ENCODE data around the gene CNTLN.
"Not testable (repeated sequence)": the region's sequence is repeated elsewhere in the genome, so short reads cannot be mapped to it uniquely, and the experiment has no call there.

Gene CNTLN

DNA sequence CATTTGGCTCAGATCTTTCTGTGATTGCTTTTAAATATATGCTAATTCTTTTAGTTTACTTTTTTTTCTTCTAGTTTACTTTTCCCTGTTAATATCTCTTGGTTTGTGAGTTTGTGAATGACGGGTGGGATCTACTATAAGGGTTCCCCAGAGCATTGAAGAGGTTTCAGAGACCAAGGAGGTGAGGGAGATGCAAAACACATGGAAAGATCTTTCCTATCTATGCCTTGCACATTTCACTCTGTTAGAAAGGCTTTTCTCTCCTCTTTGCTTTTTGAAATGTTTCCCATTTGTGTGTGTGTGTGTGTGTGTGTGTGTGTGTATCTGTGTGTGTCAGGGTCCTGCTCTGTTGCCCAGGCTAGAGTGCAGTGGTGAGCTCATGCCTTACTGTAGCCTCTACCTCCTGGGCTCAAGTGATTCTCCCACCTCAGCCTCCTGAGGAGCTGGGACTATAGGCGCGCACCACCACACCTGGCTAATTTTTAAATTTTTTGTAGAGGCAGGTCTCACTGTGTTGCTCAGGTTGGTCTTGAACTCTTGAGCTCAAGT lies 50.7 kb downstream of the CNTLN start:
- no peak for DNase-seq (ENCODE audit: low read depth in 2 of 3, low spot score in 2 of 3)

DNA sequence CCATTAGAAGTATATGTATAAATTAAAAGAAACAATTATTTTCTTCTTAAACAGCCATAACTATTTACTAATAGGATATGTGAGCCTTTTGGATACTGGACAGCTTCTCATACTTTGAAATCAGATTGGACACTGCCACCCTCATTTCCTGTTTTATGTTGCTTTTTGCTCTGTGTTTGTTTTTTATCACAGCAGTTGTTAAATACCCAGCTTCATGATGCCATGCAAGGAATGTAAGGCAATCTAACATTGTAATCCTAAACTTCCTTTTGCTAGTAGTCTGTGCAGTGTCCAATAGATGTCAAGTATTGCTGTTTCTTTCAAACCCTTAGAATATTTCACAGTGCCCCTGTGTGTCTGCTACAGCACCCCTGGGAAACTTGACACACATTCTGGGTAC lies 56.2 kb downstream of the CNTLN start:
- no peak for DNase-seq (ENCODE audit: low read depth in 2 of 3, low spot score in 2 of 3)

DNA sequence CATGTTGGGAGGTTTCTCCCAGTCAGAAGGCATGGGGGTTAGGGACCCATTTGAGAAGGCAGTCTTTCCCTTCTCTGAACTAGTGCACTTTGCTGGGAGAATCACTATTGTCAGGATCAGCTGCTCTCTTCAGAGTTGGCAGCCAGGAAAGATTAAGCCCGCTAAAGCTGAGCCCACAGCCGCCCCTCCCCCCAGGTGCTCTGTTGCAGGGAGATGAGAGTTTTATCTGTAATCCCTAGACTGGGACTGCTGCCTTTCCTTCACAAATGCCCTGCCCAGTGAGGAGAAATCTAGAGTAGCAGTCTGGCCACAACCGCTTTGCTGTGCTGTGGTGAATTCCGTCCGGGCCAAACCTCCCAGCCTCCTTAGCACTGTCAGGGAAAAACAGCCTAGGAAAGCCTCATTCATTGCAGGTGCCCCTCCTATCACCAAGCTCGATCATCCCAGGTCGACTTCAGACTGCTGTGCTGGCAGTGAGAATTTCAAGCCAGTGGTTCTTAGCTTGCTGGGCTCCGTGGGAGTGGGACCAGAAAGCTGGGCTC lies 69.8 kb downstream of the CNTLN start:
- no peak for DNase-seq (ENCODE audit: low read depth in 2 of 3, low spot score in 2 of 3)

DNA sequence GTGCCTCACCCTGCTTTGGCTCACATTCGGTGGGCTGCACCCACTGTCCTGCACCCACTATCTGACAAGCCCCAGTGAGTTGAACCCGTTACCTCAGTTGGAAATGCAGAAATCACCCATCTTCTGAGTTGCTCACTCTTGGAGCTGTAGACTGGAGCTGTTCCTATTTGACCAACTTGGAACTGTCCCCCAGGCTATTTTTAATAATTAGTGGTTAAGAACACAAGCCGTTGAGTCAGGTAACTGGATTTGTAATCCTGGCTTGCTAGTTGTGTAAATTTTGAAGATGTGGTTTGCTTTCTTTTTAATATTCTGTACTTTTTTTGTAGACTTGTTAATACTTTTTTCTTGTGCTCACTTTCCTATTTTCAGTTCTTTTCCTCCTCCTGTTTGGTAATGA lies 81.2 kb downstream of the CNTLN start:
- no peak for DNase-seq (ENCODE audit: low read depth in 2 of 3, low spot score in 2 of 3)

DNA sequence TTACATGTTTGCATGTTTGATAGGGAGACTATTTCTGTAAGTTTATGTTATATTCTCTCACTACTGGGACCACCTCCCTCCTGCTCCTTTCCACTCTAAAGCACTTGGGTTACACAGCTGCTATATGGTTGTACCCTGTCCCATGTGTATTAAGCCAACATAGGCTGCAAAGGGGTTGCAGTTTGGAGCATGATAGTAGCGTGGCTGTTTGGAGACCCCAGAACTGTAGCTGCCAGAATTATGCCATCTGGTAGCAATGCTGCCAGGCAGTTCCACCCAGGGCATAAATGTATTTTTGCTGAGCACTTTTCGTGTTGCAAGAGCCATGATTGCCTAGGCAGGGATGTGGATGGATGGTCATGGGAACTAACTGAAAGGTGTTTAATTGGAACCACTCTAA lies 81.8 kb downstream of the CNTLN start:
- DNase-seq (ENCODE audit: low read depth in 2 of 3, low spot score in 2 of 3), result no peak

DNA sequence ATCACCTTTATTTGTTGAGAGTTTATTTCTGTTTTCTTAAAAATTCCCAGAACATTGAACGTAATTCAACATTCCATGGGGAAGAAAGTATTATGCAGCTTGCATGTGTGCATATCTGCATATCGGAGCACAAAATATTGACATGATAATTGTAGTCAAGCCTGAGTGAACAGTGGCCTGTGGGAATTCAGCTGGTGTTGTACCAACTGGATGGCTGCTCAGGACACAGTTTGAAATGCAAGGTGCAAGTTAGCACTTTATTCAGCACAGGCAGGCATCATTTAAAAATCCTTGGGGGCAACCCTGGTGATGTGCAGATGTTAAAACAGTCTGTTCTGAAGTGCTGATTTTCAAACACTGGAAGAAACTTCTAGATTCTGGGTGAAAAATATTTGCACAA lies 82.4 kb downstream of the CNTLN start:
- DNase-seq (ENCODE audit: low read depth in 2 of 3, low spot score in 2 of 3), result no peak

DNA sequence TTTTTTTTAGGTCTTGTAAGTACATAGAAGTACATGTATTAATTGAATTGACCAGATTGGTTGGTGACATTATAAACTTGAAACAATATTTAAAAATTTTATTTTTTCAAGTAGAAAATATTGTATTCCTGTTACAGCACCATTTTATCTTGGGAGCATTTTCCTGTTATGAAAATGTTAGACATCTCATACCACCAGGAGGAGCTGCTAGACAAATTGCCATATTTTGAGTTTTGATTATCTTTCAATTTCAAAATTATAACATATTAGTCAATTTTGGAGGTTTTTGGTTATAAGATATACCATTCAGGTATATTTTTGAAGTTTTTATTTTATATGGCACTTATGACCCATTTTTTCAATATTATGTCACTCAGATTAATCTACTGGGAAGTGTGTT lies 84.4 kb downstream of the CNTLN start:
- DNase-seq (ENCODE audit: low read depth in 2 of 3, low spot score in 2 of 3), result no peak

DNA sequence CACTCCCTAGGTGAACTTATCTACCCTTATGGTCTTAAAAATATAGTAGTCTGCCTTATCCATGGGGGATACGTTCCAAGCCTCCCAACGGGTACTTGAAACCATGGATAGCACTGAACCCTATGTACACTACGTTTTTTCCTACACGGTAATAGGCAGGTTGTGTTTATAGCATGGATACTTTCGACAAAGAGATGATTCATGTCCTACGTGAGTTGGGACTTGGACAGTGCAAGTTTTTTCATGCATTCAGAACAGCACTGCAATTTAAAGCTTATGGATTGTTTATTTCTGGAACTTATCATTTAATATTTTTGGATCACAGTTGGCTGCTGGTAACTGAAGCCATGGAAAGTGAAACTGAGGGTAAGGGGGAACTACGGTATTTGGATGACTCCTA lies 88.1 kb downstream of the CNTLN start:
- no peak for DNase-seq (ENCODE audit: low read depth in 2 of 3, low spot score in 2 of 3)

DNA sequence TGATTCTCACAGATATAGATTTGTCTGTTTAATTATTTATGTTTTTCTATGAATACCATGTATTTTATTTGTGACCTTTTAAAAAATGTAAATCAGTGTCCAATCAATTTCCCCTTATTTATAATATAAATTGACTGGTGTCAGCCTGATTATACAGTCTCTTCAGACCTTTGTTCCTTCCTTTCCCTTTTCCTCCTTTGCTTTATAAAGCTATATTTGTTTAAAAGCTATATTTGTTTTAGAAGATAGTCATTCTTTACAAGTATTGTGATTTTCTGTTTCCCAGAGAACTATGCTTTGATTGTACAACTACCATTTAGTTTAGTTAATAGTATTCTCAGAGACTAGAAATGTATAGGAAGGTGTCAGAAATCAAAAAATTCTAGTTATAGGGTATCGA lies 90.6 kb downstream of the CNTLN start:
- no peak for DNase-seq (ENCODE audit: low read depth in 2 of 3, low spot score in 2 of 3)

DNA sequence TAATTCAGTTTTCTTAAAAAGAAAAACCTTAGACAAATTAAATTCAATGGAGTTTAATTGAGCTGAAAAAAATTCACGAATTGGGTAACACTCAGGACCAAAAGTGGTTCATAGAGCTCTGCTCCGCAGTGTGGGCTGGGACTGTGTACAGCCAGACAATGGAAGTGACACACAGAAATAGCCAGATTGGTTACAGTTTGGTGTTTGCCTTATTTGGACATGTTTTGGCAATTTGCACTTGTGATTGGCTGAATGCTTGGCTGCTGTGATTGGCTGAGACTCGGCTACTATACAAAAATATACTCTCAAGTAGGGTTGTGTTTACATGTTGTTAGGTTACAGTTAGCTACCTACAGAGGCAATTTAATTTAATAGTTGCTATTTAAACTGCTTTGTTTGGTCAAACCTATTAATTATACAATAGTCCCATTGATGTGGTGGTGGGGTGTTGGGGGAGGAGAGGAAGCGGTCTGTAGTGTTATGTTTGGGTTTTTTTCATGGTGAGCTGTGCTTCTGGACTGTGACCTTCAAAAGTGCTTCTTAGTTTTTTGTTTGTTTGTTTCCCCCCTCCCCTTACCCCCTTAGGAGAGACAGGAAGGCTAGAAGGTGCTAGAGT lies 95.2 kb downstream of the CNTLN start:
- no peak for DNase-seq (ENCODE audit: low read depth in 2 of 3, low spot score in 2 of 3)

DNA sequence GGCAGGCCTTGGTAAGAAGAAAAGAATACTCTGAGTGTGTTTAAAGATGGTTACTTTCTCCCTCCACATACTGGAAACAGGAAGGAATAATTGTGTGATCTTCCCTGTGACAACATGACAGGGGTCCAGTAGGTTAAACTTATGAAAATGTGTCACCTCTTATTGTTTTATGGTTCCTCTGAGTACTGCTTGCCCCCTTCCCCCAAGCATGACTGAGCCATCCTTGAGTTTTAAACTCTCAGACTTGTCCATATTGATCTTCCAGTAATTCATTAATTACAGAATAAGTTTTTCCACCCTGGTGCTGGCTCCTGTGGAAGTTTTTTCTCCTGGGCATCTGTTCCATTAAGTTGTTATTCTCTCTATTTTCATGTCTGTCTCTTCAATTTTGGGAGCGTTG lies 95.8 kb downstream of the CNTLN start:
- no peak for DNase-seq (ENCODE audit: low read depth in 2 of 3, low spot score in 2 of 3)

DNA sequence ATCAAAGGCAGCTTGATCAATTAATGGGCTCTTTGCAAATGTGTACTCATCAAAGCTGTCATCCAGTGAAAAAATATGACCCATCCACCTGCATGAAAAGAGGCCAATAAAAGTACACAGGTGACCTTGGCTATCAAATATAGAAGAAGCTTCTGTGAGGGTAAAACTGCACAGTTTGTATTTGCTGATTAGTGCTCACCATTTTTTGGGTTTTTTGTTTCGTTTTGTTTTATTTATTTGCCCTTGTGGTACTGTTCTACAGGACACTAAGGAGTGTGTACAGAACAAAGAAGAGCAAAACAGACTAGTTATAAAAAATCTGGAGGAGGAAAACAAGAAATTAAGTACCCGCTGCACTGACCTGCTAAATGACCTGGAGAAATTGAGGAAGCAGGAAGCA lies 101.3 kb downstream of the CNTLN start:
- DNase-seq (ENCODE audit: low read depth in 2 of 3, low spot score in 2 of 3), result no peak

DNA sequence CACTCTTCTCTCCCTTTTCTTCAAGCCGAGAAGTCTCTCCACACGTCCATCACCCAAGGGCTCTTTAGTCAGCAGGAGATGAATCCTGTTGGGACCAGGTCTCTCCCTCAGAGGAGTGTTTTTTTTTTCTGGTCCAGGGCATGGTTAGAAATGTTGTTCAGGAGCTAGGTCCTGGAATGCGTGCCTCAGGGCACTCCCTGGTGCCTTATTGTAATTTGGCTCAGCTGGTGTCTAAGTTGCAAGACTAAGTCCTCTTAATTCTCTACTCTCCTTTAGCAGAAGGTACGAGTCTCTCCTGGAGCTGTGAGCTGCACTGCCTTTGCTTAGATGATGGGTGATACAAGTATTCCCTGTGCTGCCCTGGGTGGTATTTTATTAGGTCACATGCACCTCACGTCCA lies 111.9 kb downstream of the CNTLN start:
- DNase-seq (ENCODE audit: low read depth in 2 of 3, low spot score in 2 of 3), result no peak

DNA sequence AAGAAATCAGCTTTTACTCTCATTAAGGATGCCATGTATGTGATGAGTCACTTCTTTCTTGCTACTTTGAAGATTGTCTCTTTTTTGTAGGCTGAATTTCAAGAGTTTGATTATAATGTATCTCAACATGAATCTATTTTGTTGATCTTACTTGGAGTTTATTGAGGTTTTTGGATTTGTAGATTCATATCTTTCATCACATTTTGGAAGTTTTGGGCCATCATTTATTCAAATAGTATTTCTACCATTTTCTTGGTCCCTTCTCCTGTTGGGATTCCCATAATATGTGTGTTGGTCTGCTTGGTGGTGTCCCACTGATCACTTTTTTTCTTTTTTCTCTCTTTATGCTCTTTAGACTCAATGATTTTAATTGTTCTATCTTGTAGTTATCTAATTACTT lies 116.3 kb downstream of the CNTLN start:
- no peak for DNase-seq (ENCODE audit: low read depth in 2 of 3, low spot score in 2 of 3)

DNA sequence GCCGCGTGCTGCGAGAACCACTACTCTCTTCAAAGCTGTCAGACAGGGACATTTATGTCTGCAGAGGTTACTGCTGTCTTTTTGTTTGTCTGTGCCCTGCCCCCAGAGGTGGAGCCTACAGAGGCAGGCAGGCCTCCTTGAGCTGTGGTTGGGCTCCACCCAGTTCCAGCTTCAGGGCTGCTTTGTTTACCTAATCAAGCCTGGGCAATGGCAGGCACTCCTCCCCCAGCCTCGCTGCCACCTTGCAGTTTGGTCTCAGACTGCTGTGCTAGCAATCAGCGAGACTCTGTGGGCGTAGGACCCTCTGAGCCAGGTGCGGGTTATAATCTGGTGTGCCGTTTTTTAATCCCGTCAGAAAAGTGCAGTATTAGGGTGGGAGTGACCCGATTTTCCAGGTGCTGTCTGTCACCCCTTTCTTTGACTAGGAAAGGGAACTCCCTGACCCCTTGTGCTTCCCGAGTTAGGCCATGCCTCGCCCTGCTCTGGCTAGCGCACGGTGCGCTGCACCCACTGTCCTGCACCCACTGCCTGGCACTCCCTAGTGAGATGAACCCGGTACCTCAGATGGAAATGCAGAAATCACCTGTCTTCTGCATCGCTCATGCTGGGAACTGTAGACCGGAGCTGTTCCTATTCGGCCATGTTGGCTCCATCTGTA lies 133.8 kb downstream of the CNTLN start:
- not testable (repeated sequence) for DNase-seq (ENCODE audit: low read depth in 2 of 3, low spot score in 2 of 3)

DNA sequence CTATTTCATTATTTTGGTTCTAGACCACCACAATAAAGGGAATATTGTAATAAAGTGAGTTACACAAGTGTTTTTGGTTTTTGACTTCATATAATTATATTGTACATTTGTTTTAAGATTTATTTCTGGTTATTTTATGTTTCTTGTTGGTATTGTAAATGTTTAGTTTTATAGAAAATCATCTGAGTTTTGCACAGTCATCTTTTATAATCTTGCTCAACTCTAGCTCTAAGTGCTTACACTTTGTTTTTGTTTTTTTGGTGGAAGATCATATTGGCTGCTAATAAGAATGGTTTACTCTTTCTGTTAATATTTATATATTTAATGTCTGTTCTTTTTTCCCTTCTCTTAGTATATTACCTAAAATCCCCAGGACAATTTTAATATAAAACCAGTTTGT lies 135.0 kb downstream of the CNTLN start:
- no peak for DNase-seq (ENCODE audit: low read depth in 2 of 3, low spot score in 2 of 3)

DNA sequence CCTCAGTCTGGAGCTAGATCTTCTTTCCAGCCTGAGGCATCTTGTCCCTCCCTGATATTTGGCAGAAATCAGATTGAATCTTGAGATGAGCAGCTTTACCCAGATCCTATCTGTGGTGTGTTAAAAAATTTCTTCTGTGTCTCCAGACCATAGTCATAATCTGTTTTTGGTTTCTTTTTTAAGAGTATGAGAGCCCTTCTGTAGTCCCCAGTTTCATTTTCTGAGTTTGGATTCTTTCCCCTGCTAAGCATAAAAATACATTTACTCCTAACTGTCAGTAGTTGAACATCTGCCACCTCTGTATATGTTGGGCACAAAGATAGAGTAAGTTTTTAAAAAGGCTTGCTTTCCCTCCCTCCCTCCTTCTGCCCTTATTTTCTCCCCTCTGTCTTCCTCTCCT lies 137.7 kb downstream of the CNTLN start:
- DNase-seq (ENCODE audit: low read depth in 2 of 3, low spot score in 2 of 3), result no peak

DNA sequence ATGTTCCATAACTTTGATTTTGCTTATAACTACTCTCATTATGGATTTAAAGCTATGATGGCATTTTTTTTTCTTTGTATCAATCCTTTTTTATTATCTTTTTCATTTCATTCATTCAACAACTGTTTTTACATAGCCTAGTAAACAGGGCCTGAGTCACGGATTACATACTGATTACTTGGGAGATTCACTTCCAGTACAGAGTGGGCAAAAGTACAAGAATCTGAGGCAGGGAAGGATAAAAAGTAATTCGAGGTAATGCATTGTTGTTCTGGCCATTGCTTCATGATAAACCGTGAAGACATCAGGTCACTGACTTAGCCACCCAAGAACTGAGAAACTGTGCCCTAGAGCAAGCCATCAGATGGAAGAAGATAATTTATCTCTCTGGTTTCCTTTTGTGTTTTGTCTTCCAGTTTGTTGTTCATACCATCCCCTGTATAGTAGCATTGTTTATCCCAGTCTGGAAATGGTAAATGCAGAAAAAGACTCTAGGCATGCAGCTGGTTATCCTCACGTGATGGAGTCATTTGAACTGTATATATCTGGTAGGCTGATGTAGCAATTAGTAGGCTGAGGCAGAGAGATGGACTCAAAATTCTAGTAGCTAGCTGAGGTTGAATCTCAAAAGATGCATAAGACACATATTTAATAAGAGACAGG lies 145.6 kb downstream of the CNTLN start:
- no peak for DNase-seq (ENCODE audit: low read depth in 2 of 3, low spot score in 2 of 3)

DNA sequence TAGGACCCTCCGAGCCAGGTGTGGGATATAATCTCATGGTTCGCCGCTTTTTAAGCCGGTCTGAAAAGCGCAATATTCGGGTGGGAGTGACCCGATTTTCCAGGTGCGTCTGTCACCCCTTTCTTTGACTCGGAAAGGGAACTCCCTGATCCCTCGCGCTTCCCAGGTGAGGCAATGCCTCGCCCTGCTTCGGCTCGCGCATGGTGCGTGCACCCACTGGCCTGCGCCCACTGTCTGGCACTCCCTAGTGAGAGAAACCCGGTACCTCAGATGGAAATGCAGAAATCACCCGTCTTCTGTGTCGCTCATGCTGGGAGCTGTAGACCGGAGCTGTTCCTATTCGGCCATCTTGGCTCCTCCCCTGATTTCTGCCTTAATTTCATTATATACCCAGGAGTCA lies 155.8 kb downstream of the CNTLN start:
- not testable (repeated sequence) for DNase-seq (ENCODE audit: low read depth in 2 of 3, low spot score in 2 of 3)

DNA sequence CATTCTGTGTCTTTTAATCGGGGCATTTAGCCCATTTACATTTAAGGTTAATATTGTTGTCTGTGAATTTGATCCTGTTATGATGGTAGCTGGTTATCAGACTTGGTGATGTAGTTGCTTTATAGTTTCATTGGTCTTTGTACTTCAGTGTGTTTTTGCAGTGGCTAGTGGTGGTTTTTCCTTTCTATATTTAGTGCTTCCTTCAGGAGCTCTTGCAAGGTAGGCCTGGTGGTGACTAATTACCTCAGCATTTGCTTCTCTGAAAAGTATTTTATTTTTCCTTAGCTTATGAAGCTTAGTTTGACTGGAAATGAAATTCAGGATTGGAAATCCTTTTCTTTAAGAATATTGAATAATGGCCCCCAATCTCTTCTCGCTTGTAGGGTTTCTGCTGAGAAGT lies 156.9 kb downstream of the CNTLN start:
- no peak for DNase-seq (ENCODE audit: low read depth in 2 of 3, low spot score in 2 of 3)

DNA sequence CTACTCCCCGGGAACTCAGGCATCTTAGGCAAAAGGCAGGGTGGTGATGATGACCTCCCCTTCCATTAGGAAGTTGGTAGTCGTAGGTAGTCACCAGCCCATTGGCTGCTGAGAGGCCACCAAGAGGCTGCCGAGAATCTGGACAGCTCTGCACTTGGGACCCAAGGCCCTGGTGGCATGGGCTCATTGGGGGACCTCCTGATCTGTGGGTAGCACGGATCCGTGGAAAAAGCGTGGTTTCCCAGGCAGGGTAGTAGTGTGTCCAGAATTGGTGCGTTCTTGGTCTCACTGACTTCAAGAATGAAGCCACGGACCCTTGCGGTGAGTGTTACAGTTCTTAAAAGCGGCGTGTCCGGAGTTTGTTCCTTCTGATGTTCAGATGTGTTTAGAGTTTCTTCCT lies 158.8 kb downstream of the CNTLN start:
- DNase-seq (ENCODE audit: low read depth in 2 of 3, low spot score in 2 of 3), result no peak

Measured in activated CD8-positive, alpha-beta memory T cell treated with anti-CD3 and anti-CD28 coated beads for 48 hours (primary cell).